ENCODE results near the gene IL16.

- TF ChIP-seq CTCF (optimal IDR thresholded peaks at IDR 0.05 in 1 of 3, IDR thresholded peaks at IDR 0.05 in 1 of 3, conservative IDR thresholded peaks at IDR 0.05 in 1 of 3; ENCODE audit: extremely low read depth in 1 of 3, insufficient read depth in 2 of 3, low read length in 3 of 3) = no peak
- no peak for TF ChIP-seq EZH2 (IDR thresholded peaks at IDR 0.05; ENCODE audit: low read length)
Observed at GRCh38 chr15:81314378-81314777, 117.7 kb downstream of the IL16 start.

Measured in keratinocyte (primary cell).